Stimulated activated CD8-positive, alpha-beta memory T cell treated with anti-CD3 and anti-CD28 coated beads, Interleukin-15, amount 100 ng/mL, for 1 hour (primary cell): ENCODE data around the gene PCNX1.

Source experiments
- DNase-seq: peaks from one replicate; pipeline ENCODE4 v3.0.0-alpha.2; 2020; ENCODE audit warnings: low read depth

PCNX1 gene

GRCh38 chr14:70889555-70889954 is 17.7 kb upstream of the PCNX1 start:
- no peak for DNase-seq

- no peak for DNase-seq
Observed at GRCh38 chr14:70890826-70891659, 16.2 kb upstream of the PCNX1 start.

GRCh38 chr14:70891737-70892136 is 15.5 kb upstream of the PCNX1 start:
- DNase-seq, result no peak

GRCh38 chr14:70893062-70893845 is 14.0 kb upstream of the PCNX1 start:
- DNase-seq, result no peak

GRCh38 chr14:70893858-70894291 is 13.4 kb upstream of the PCNX1 start:
- no peak for DNase-seq

- no peak for DNase-seq
Observed at GRCh38 chr14:70894868-70895267, 12.4 kb upstream of the PCNX1 start.

- DNase-seq, result no peak
Observed at GRCh38 chr14:70896317-70896716, 10.9 kb upstream of the PCNX1 start.

GRCh38 chr14:70896981-70897380 is 10.3 kb upstream of the PCNX1 start:
- no peak for DNase-seq

GRCh38 chr14:70897464-70897863 is 9.8 kb upstream of the PCNX1 start:
- DNase-seq, result no peak

- DNase-seq, result no peak
Observed at GRCh38 chr14:70898111-70898745, 9.0 kb upstream of the PCNX1 start.

- no peak for DNase-seq
Observed at GRCh38 chr14:70901269-70901668, 6.0 kb upstream of the PCNX1 start.

- DNase-seq, result no peak
Observed at GRCh38 chr14:70902184-70902583, 5.1 kb upstream of the PCNX1 start.

GRCh38 chr14:70904373-70904772 is 2.9 kb upstream of the PCNX1 start:
- no peak for DNase-seq

- no peak for DNase-seq
Observed at GRCh38 chr14:70905301-70905700, 2.0 kb upstream of the PCNX1 start.

GRCh38 chr14:70906793-70907175 is 475 bp upstream of the PCNX1 start:
- DNase-seq, result no peak

GRCh38 chr14:70907996-70908934 is 1.0 kb downstream of the PCNX1 start:
- DNase-seq, result peak; percentile 26

GRCh38 chr14:70908935-70909641 is 1.8 kb downstream of the PCNX1 start:
- DNase-seq, result no peak

- DNase-seq, result no peak
Observed at GRCh38 chr14:70909733-70910614, 2.7 kb downstream of the PCNX1 start.

GRCh38 chr14:70915415-70915814 is 8.2 kb downstream of the PCNX1 start:
- no peak for DNase-seq

- DNase-seq, result no peak
Observed at GRCh38 chr14:70916300-70916699, 9.0 kb downstream of the PCNX1 start.
